WERI-Rb-1 (cell line): ENCODE data around the gene COA5.

ENCODE experiments used
- DNase-seq: peaks from one replicate; pipeline ENCODE4 v3.0.0-alpha.2; 2020
- H3K27ac ChIP-seq: fragments of 250-450 bp; sonication (Bioruptor Pico); 2 replicates; pipeline ENCODE4 v1.5.1; 2020; ENCODE audit warnings: mild to moderate bottlenecking, moderate library complexity
- H3K27me3 ChIP-seq: fragments of 250-450 bp; sonication (Bioruptor Pico); 2 replicates; pipeline ENCODE4 v1.5.1; 2021; ENCODE audit warnings: mild to moderate bottlenecking, low read depth, moderate library complexity; ENCODE audit not compliant: insufficient read depth, severe bottlenecking
- H3K36me3 ChIP-seq: fragments of 250-450 bp; sonication (Bioruptor Pico); 2 replicates; pipeline ENCODE4 v1.5.1; 2020; ENCODE audit warnings: mild to moderate bottlenecking, moderate library complexity
- H3K4me3 ChIP-seq: 2 replicates; pipeline ENCODE4 v1.5.1; 2011; ENCODE audit warnings: low read depth, mild to moderate bottlenecking, control low read depth, low read length
- H3K9me3 ChIP-seq: fragments of 250-450 bp; sonication (Bioruptor Pico); 2 replicates; pipeline ENCODE4 v1.5.1; 2021; ENCODE audit warnings: mild to moderate bottlenecking, moderate library complexity; ENCODE audit not compliant: severe bottlenecking
- CTCF ChIP-seq: IDR thresholded peaks from 2 replicates; pipeline ENCODE4 v1.5.1; 2011; ENCODE audit warnings: low read depth, mild to moderate bottlenecking, control low read depth, inconsistent platforms, low read length

Gene COA5, protein sequence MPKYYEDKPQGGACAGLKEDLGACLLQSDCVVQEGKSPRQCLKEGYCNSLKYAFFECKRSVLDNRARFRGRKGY

DNA sequence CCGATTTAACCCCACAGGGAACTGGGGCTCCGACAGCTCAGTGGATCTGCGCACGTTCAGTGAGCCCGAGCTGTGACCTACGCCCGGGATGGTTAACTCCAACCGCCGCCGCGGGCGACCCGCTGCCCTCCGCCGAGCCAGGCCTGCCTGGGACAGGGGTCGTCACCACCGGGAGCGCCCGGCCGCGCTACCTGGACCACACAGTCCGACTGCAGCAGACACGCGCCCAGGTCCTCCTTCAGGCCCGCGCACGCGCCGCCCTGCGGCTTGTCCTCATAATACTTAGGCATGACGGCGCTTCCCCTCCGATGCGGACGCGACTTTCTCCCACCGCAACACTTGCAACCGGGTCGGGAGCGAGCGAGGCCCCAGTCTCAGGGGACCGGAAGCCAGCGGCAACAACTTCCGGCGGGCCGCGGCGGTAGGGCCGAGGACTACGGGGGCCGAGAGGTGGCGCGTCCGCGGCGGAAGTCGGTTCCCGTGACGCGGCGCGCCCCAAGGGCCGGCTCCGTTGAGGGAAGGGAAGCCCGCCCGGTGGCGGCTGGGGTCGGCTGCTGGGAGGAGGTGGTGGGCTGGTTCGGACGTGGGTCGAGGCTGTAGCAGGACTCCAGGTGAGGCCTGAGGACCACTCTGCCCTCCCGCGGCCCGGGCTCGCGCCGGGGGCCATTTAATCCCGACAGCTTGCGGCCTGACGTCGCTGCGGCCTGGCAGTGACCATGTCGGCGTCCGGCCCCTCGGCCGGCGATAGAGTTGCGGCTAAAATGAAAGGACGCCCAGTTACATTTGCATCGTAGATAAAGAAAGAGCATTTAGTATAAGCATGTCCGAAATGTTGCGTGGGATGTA is at the start of gene COA5, which contains the start of gene UNC50:
Gene COA5 (minus strand): TSS at position 397 of the 846 bp plus-strand sequence. CDS start 107 bp downstream, at position 290.
Gene UNC50 (plus strand): TSS at position 474 of the 846 bp plus-strand sequence. CDS start 1,171 bp downstream, outside the sequence.
- no peaks in the 10 kb centered on the region for H3K27me3 ChIP-seq
- peak within 1 kb of the TSS; percentile 87 for H3K27ac ChIP-seq
- H3K4me3 ChIP-seq, result peak within 1 kb of the TSS; percentile 73
- H3K36me3 ChIP-seq, result peaks cover 37% of the 10 kb centered on the region
- TF ChIP-seq CTCF, result no peak
- DNase-seq, result peak; percentile 89
- H3K9me3 ChIP-seq, result no peaks in the 10 kb centered on the region

GRCh38 chr2:98656800-98657199 is 48.5 kb upstream of the COA5 start:
- DNase-seq, result no peak
- Histone ChIP-seq H3K27ac (no peak overlapping the region), H3K36me3 (no peaks in the 10 kb centered on the region), H3K4me3 (no peak overlapping the region), H3K27me3 (no peaks in the 10 kb centered on the region), H3K9me3 (no peaks in the 10 kb centered on the region)
- no peak for TF ChIP-seq CTCF

DNA sequence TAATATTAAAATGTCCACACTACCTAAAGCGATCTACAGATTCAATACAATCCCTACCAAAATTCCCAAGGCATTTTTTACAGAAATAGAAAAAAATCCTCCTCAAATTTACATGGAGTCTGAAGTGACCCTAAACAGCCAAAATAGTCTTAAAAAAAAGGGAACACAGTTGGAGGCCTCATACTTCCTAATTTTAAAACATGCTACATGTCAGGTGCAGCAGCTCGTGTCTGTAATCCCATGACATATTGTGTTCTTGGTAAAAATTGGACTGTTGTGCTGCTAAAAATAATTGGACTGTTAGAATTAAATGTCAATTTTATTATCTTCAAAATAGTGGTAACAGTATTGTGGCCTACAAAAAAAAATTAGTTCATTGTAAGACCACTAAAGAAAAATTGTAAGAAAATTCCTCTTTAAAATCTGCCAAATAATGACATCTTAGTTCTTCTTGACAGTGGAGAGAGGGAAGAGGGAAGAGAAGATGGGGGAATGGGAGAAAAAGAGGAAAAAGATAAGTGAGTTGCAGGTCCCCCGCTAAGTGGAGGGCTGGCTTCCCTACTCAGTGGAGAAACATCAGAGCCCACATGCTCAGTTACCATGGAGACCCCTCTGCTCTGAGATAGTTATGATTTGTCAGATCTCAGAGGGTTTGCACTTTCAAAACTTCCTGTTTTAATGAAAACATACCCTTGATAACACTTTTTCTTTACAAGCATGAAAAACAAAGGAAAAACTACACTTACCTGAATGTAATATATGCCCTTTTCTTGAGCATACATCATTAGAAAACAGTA is 46.6 kb upstream of the COA5 start:
- Histone ChIP-seq H3K36me3 (no peaks in the 10 kb centered on the region), H3K9me3 (no peaks in the 10 kb centered on the region), H3K27ac (no peak overlapping the region), H3K4me3 (no peak overlapping the region), H3K27me3 (no peaks in the 10 kb centered on the region)
- no peak for DNase-seq
- TF ChIP-seq CTCF, result no peak

DNA sequence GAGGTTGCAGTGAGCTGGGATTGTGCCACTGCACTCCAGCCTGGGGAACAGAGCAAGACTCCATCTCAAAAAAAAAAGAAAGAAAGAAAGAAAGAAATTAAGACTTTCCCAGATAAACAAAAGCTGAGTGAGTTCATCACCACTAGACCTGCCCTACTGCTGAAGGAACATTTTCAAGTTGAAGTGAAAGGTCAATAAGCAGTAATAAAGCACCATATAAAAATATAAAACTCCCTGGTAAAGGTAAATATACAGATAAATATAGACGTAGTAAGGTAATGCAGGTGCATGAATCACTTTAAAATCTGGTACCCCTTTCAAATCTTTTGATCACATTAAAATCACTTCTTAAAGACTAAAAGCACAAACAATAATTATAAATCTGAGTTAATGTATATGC is 42.7 kb upstream of the COA5 start:
- no peak for TF ChIP-seq CTCF
- Histone ChIP-seq H3K27ac (no peak overlapping the region), H3K9me3 (no peaks in the 10 kb centered on the region), H3K27me3 (no peaks in the 10 kb centered on the region), H3K36me3 (no peaks in the 10 kb centered on the region), H3K4me3 (no peak overlapping the region)
- DNase-seq, result no peak

GRCh38 chr2:98649992-98650375 is 41.7 kb upstream of the COA5 start:
- no peaks in the 10 kb centered on the region for H3K27me3 ChIP-seq
- no peak for TF ChIP-seq CTCF
- no peak for DNase-seq
- no peak overlapping the region for H3K4me3 ChIP-seq
- H3K36me3 ChIP-seq, result no peaks in the 10 kb centered on the region
- H3K9me3 ChIP-seq, result no peaks in the 10 kb centered on the region
- H3K27ac ChIP-seq, result no peak overlapping the region
